Measurements from ENCODE around the gene FOXC2. TPM values are rescaled to one million over a fixed set of nuclear protein-coding genes. Genes with fewer than 3 reads are reported as not detected.

FOXC2 gene
- total and polyA plus RNA-seq, 2 of the 13 experiments (the other 11 are each of a cell fraction or from before 2014, with no cell fraction given), result not detected

GRCh38 chr16:86520317-86521210 is 46.1 kb upstream of the FOXC2 start:
- Histone ChIP-seq H3K27me3 (ENCODE audit: control insufficient read depth in 1 of 2, insufficient read depth in 2 of 2, low read length in 2 of 2) (peaks cover 12 to 80% of the 10 kb centered on the region in 2 experiments), H3K4me2 (ENCODE audit: low read depth, low read length) (no peak overlapping the region), H2AFZ (ENCODE audit: low read length) (no peak overlapping the region), H3K9me3 (ENCODE audit: low read length) (no peaks in the 10 kb centered on the region), H4K20me1 (ENCODE audit: insufficient read depth, low read length) (no peaks in the 10 kb centered on the region; the same call in 1 of the 2 replicates), H3K36me3 (replicated peaks in 1 of 2; ENCODE audit: control insufficient read depth in 1 of 2, insufficient read depth in 2 of 2, low read length in 2 of 2) (no peaks in the 10 kb centered on the region), H3K79me2 (ENCODE audit: insufficient read depth, low read length) (no peaks in the 10 kb centered on the region), H3K27ac (ENCODE audit: extremely low read length, insufficient read depth, low read length) (no peak overlapping the region), H3K4me1 (ENCODE audit: insufficient read depth, low read length) (peaks cover 9% of the 10 kb centered on the region), H3K4me3 (replicated peaks in 1 of 3; ENCODE audit: insufficient read depth in 1 of 3, low read depth in 2 of 3, low read length in 3 of 3) (no peak overlapping the region), H3K9ac (ENCODE audit: insufficient read depth, low read depth, low read length) (no peak overlapping the region)
- FAIRE-seq, result no peak
- no TSS peak for BruUV-seq (replicated peaks)
- ChIA-PET CTCF (ENCODE audit: low intra/inter-chr PET ratio, low total read pairs) (interaction anchor here (0.8 to 1.8 kb wide), 4 partner anchors 44 to 476 kb away, joined by 4 to 22 read pairs (median 12); no protein-coding TSS in a partner anchor), POLR2A (no interaction called here)
- in situ Hi-C loops (cut with HindIII; ENCODE audit: extremely low pct_ligation_motif_present, low pct_unique_long_range_greater_than_20kb) (loop anchor here (25.0 kb wide), 1 partner anchor 708 kb away; no protein-coding TSS in a partner anchor), intact Hi-C loops (cut with micrococcal nuclease; ENCODE audit: unreplicated experiment) (no loop called here)
- 13% methylated on average over 20 of the region's 30 CpGs for WGBS (ENCODE audit: low lambda C conversion rate)
- no peak for DNase-seq (ENCODE audit: low spot score)
- peak; percentile 8; the same call in 1 of the 2 replicates for TF ChIP-seq ZNF512B (CRISPR knock-in tag; IDR thresholded peaks at IDR 0.05; ENCODE audit: borderline replicate concordance)
- TF ChIP-seq KDM5B (CRISPR knock-in tag; IDR thresholded peaks at IDR 0.05; ENCODE audit: borderline replicate concordance), result 0 out of 2 replicates have a peak, but pooled peaks have one; percentile 11
- 0 out of 2 replicates have a peak, but pooled peaks have one; percentile 40 for TF ChIP-seq ZNF605 (CRISPR knock-in tag; IDR thresholded peaks at IDR 0.05)
- TF ChIP-seq SKIL (CRISPR knock-in tag; IDR thresholded peaks at IDR 0.05; ENCODE audit: borderline replicate concordance), result no peak
- TF ChIP-seq KAT2B (IDR thresholded peaks at IDR 0.05; ENCODE audit: borderline replicate concordance, low read depth, low read length), result 0 out of 2 replicates have a peak, but pooled peaks have one; percentile 2
- 0 out of 2 replicates have a peak, but pooled peaks have one; percentile 78 for TF ChIP-seq EZH2 (conservative IDR thresholded peaks at IDR 0.05; ENCODE audit: low read depth, low read length)
- TF ChIP-seq ZNF225 (CRISPR knock-in tag; IDR thresholded peaks at IDR 0.05), result 0 out of 2 replicates have a peak, but pooled peaks have one; percentile 51
- no peak for TF ChIP-seq MLX (CRISPR knock-in tag; IDR thresholded peaks at IDR 0.05)
- TF ChIP-seq NCOA5 (CRISPR knock-in tag; IDR thresholded peaks at IDR 0.05), result no peak
- TF ChIP-seq HOXA5 (CRISPR knock-in tag; IDR thresholded peaks at IDR 0.05), result 0 out of 2 replicates have a peak, but pooled peaks have one; percentile 2
- TF ChIP-seq ZNF768 (CRISPR knock-in tag; IDR thresholded peaks at IDR 0.05), result peak; percentile 89
- no peak for ATAC-seq
